ENCODE measurements around the gene SINHCAF.

DNA sequence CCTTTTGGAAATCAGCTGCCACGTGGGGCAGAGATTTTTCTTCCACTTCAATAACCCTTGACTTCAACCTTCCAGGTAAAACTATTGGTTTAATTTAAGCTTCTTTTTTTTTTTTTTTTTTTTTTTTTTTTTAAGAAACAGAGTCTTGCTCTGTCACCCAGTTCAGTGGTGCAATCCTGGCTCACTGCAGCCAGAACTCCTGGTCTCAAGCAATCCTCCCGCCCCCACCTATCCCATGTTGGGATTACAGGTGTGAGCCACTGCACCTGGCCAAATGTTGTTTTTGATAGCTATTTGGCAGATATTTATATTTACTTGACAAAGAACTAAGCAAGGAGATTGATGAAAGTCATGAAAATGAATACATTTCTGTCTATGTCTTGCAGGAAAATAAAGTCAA lies 65.1 kb downstream of the SINHCAF start:
- TF ChIP-seq EZH2 (IDR thresholded peaks at IDR 0.05; ENCODE audit: borderline replicate concordance, low read depth, low read length) = no peak
- no peak for TF ChIP-seq YY1 (IDR thresholded peaks at IDR 0.05; ENCODE audit: borderline replicate concordance in 1 of 3, control insufficient read depth in 1 of 3, extremely low read depth in 1 of 3, insufficient read depth in 3 of 3, insufficient read length in 1 of 3, insufficient replicate concordance in 2 of 3, low read depth in 1 of 3, low read length in 2 of 3)
- no peak for TF ChIP-seq PHF21A (IDR thresholded peaks at IDR 0.05; ENCODE audit: borderline replicate concordance, low read depth)
- no peak for TF ChIP-seq CTCF (IDR thresholded peaks at IDR 0.05 in 2 of 3, conservative IDR thresholded peaks at IDR 0.05 in 1 of 3; ENCODE audit: insufficient read depth in 2 of 3, low read depth in 1 of 3, low read length in 3 of 3)
- no peak for TF ChIP-seq MTA2 (IDR thresholded peaks at IDR 0.05; ENCODE audit: low read depth)
- TF ChIP-seq ZNF274 (IDR thresholded peaks at IDR 0.05; ENCODE audit: borderline replicate concordance, low read depth, low read length) = no peak
- TF ChIP-seq MYBL2 (IDR thresholded peaks at IDR 0.05; ENCODE audit: low read depth) = no peak
- TF ChIP-seq MYBL2 (CRISPR knock-in tag; IDR thresholded peaks at IDR 0.05; ENCODE audit: borderline replicate concordance) = no peak
- TF ChIP-seq SP1 (CRISPR knock-in tag; IDR thresholded peaks at IDR 0.05) = no peak
- TF ChIP-seq NR1H2 (CRISPR knock-in tag; IDR thresholded peaks at IDR 0.05) = no peak

Measured in K562 (cell line).